K562 (cell line): ENCODE data around the gene TUBG2. TPM values are rescaled to one million over a fixed set of nuclear protein-coding genes. Genes with fewer than 3 reads are reported as not detected.

Experiments
- CREB3L1 ChIP-seq: fragments of 450-650 bp; IDR thresholded peaks from 2 replicates; pipeline ENCODE4 v1.6.1; 2014; ENCODE audit warnings: low read depth, mild to moderate bottlenecking, moderate library complexity, borderline replicate concordance
- ETS1 ChIP-seq: conservative IDR thresholded peaks from 2 replicates; pipeline ENCODE4 v1.6.1; 2011; ENCODE audit warnings: low read depth, mild to moderate bottlenecking, low read length; ENCODE audit not compliant: control insufficient read depth
- GABPB1 ChIP-seq: sonication (generic); formaldehyde crosslinking; IDR thresholded peaks from 2 replicates; pipeline ENCODE4 v1.8.0; 2022; ENCODE audit warnings: mild to moderate bottlenecking, missing genetic modification reagents
- MAFK ChIP-seq: IDR thresholded peaks from 2 replicates; pipeline ENCODE4 v1.6.1; 2011; ENCODE audit warnings: low read length, improper control_type of control experiment
- PHB2 ChIP-seq: fragments of 450-650 bp; IDR thresholded peaks from 2 replicates; pipeline ENCODE4 v1.6.1; 2017; ENCODE audit warnings: low read depth
- PHTF2 ChIP-seq: fragments of 250-450 bp; sonication (Bioruptor Pico); IDR thresholded peaks from 2 replicates; pipeline ENCODE4 v1.5.0; 2021; ENCODE audit warnings: mild to moderate bottlenecking
- RBM14 ChIP-seq: fragments of 200-400 bp; formaldehyde crosslinking; IDR thresholded peaks from 2 replicates; pipeline ENCODE4 v1.6.1; 2018; ENCODE audit warnings: low read depth, mild to moderate bottlenecking, low read length, moderate library complexity, borderline replicate concordance; ENCODE audit not compliant: insufficient read depth
- RBM15 ChIP-seq: fragments of 200-400 bp; formaldehyde crosslinking; IDR thresholded peaks from 2 replicates; pipeline ENCODE4 v1.6.1; 2018; ENCODE audit warnings: mild to moderate bottlenecking, low read length, moderate library complexity; ENCODE audit not compliant: insufficient read depth
- TCF3 ChIP-seq: sonication (generic); formaldehyde crosslinking; IDR thresholded peaks from 2 replicates; pipeline ENCODE4 v1.4.0; 2020; ENCODE audit warnings: mild to moderate bottlenecking, missing genetic modification reagents
- UBTF ChIP-seq, 2 experiments: IDR thresholded peaks; 2 replicates each; pipeline ENCODE4 v1.6.1; 2012; ENCODE audit warnings: improper control_type of control experiment in 2 of 2, low read depth in 2 of 2, low read length in 2 of 2, borderline replicate concordance in 1 of 2
- ZNF324 ChIP-seq: fragments of 250-450 bp; sonication (Bioruptor Pico); IDR thresholded peaks from 2 replicates; pipeline ENCODE4 v1.4.0; 2020; ENCODE audit warnings: mild to moderate bottlenecking
- polyA plus RNA-seq, 8 experiments: library from polyadenylated mRNA; depleted of rRNA in 4 of 8; stranded (reverse) in 5 of 8; unstranded in 3 of 8; fragments of >200 nt; fragmentation: Nextera tagmentation in 2 of 8; fragmentation: Illumina TruSeq in 1 of 8; extraction: Ambion mirVana in 2 of 8; extraction: Trizol in 1 of 8; gene quantifications; 2 replicates each; pipeline versions ENCODE4 v1.2.1 to v1.2.3, GENCODE V29; 2011 to 2014; ENCODE audit warnings: inconsistent platforms in 1 of 8, missing spikeins in 1 of 8
- total RNA-seq, 7 experiments: library from RNA; depleted of rRNA in 6 of 7; stranded (reverse); fragments of >200 nt in 6 of 7; fragmentation: Illumina TruSeq in 2 of 7; extraction: Trizol in 2 of 7; gene quantifications; 2 replicates each; pipeline versions ENCODE4 v1.2.1 to v1.2.3, GENCODE V29; 2011 to 2021; ENCODE audit warnings: low replicate concordance in 1 of 7
- TF ChIP-seq, protein P1 (sequence below): fragments of 450-650 bp; formaldehyde crosslinking; conservative IDR thresholded peaks from 2 replicates; pipeline ENCODE4 v1.4.0; 2022; ENCODE audit warnings: mild to moderate bottlenecking, missing genetic modification characterization

The TUBG2 gene
- total and polyA plus RNA-seq, 9 of the 15 experiments (the other 6 are each of a cell fraction or from before 2014, with no cell fraction given), result 0.09 to 0.80 (median 0.24) TPM; not detected in 2

- TF ChIP-seq ETS1 (no peak), GABPB1 (no peak), CREB3L1 (no peak), RBM14 (no peak), RBM15 (no peak), TCF3 (CRISPR knock-in tag) (peak; percentile 90), UBTF (IDR thresholded peaks at IDR 0.05; ENCODE audit: borderline replicate concordance in 1 of 2, low read depth in 2 of 2, low read length in 2 of 2) (no peak), MAFK (no peak), PHB2 (no peak), PHTF2 (CRISPR knock-in tag) (no peak), ZNF324 (CRISPR knock-in tag) (no peak)
- TF ChIP-seq, protein P1, sequence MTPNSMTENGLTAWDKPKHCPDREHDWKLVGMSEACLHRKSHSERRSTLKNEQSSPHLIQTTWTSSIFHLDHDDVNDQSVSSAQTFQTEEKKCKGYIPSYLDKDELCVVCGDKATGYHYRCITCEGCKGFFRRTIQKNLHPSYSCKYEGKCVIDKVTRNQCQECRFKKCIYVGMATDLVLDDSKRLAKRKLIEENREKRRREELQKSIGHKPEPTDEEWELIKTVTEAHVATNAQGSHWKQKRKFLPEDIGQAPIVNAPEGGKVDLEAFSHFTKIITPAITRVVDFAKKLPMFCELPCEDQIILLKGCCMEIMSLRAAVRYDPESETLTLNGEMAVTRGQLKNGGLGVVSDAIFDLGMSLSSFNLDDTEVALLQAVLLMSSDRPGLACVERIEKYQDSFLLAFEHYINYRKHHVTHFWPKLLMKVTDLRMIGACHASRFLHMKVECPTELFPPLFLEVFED (CRISPR knock-in tag), result no peak
These were observed 35.1 kb upstream of the TUBG2 start (continued) for GRCh38 chr17:42623732-42624596.
